PFSK-1 (cell line): ENCODE results near the gene SYT8.

Source experiments
- FOXP2 ChIP-seq: optimal IDR thresholded peaks from 2 replicates; pipeline ENCODE3; 2011; ENCODE audit warnings: borderline replicate concordance, control low read depth, inconsistent platforms; ENCODE audit not compliant: insufficient read depth; ENCODE audit errors: extremely low read length, extremely low read depth
- POLR2AphosphoS5 ChIP-seq: IDR thresholded peaks from 2 replicates; pipeline ENCODE4 v1.6.1; 2012; ENCODE audit warnings: low read depth, mild to moderate bottlenecking, control low read depth, low read length, moderate library complexity
- REST ChIP-seq, 2 experiments: IDR thresholded peaks; 2 replicates each; pipeline versions ENCODE4 v1.6.1 to v1.8.0; 2011 to 2012; ENCODE audit warnings: low read depth in 2 of 2, low read length in 2 of 2, control low read depth in 1 of 2, inconsistent platforms in 1 of 2, mild to moderate bottlenecking in 1 of 2, moderate library complexity in 1 of 2; ENCODE audit not compliant: insufficient read depth in 1 of 2
- SIN3A ChIP-seq: IDR thresholded peaks from 2 replicates; pipeline ENCODE4 v1.6.1; 2012; ENCODE audit warnings: mild to moderate bottlenecking, low read length, moderate library complexity, borderline replicate concordance; ENCODE audit not compliant: insufficient read depth
- TAF1 ChIP-seq: IDR thresholded peaks from 2 replicates; pipeline ENCODE4 v1.6.1; 2012; ENCODE audit warnings: low read length, control low read depth, borderline replicate concordance; ENCODE audit not compliant: insufficient read depth

Gene SYT8

GRCh38 chr11:1851468-1852180 is 16.8 kb downstream of the SYT8 start:
- TF ChIP-seq FOXP2 (no peak), SIN3A (no peak), POLR2AphosphoS5 (no peak), REST (IDR thresholded peaks at IDR 0.05; ENCODE audit: insufficient read depth in 1 of 2, low read depth in 2 of 2, low read length in 2 of 2) (no peak), TAF1 (no peak)

- TF ChIP-seq TAF1 (no peak), POLR2AphosphoS5 (no peak), SIN3A (no peak), REST (IDR thresholded peaks at IDR 0.05; ENCODE audit: insufficient read depth in 1 of 2, low read depth in 2 of 2, low read length in 2 of 2) (no peak), FOXP2 (no peak)
Observed at GRCh38 chr11:1852271-1852876, 17.6 kb downstream of the SYT8 start.

- TF ChIP-seq POLR2AphosphoS5 (no peak), REST (IDR thresholded peaks at IDR 0.05; ENCODE audit: insufficient read depth in 1 of 2, low read depth in 2 of 2, low read length in 2 of 2) (no peak), FOXP2 (no peak), TAF1 (no peak)
Observed at GRCh38 chr11:1852877-1853276, 18.1 kb downstream of the SYT8 start, which contains the start of gene LSP1. LSP1 (plus strand) TSS chr11:1853084; CDS start chr11:1853145, 61 bp downstream.

DNA sequence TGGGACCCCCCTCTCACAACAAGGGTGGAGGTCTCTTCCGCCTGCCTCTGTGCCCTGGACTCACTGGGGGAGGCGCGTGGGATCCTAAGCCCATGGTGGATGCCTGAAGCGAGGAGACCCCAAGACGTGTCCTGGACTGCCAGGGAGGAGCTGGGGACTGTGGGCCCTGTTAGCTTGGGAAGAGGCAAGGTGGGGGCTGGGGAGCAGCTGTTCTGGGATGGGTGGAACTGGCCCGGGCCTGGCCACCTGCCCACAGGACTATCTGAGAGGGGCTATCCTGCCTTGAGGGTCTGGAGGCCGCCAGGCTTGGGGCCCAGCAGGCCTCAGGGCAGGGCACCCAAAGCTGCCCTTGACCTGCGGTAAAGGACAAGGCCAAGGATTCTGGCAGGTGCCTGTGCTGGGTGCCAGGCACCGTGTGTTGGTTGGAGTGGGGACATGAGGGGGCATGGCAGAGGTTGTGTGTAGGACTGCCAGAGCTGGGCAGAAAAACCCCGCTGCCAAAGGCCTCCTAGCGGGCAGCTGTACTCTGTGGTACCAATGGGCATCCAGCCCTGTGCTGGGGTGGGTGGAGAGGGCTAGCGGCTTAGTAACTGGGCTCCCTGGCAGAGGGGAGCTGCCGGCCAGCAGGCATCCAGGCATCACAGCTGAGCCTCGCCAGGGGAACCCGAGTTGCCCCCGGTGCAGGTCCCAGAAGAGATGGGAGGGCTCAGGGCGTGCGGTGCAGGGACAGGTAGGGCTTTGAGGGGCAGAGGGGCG is 18.8 kb downstream of the SYT8 start:
- TF ChIP-seq FOXP2 (no peak), TAF1 (no peak), SIN3A (no peak), POLR2AphosphoS5 (no peak), REST (IDR thresholded peaks at IDR 0.05; ENCODE audit: insufficient read depth in 1 of 2, low read depth in 2 of 2, low read length in 2 of 2) (no peak)
